GM21737 (cell line): ENCODE measurements around the gene ABCC3.

ENCODE experiments used
- ATAC-seq: cut with Tn5 transposase; IDR thresholded peaks from one replicate; pipeline ENCODE4 v1.9.1; 2021; ENCODE audit warnings: mild to moderate bottlenecking, moderate library complexity; ENCODE audit not compliant: unreplicated experiment

The ABCC3 gene

GRCh38 chr17:50603340-50603739, 31.3 kb upstream of the ABCC3 start:
- ATAC-seq = no peak

GRCh38 chr17:50604513-50604912, 30.2 kb upstream of the ABCC3 start:
- ATAC-seq = no peak

- ATAC-seq = no peak
Observed at GRCh38 chr17:50605429-50605828, 29.3 kb upstream of the ABCC3 start.

- no peak for ATAC-seq
Observed at GRCh38 chr17:50607522-50608175, 27.0 kb upstream of the ABCC3 start.

- ATAC-seq = no peak
Observed at GRCh38 chr17:50608700-50609379, 25.8 kb upstream of the ABCC3 start.

GRCh38 chr17:50609380-50610074, 25.2 kb upstream of the ABCC3 start:
- no peak for ATAC-seq

GRCh38 chr17:50611634-50612033, 23.0 kb upstream of the ABCC3 start:
- no peak for ATAC-seq

GRCh38 chr17:50612281-50612680, 22.4 kb upstream of the ABCC3 start:
- ATAC-seq = no peak

- no peak for ATAC-seq
Observed at GRCh38 chr17:50613007-50613992, 21.4 kb upstream of the ABCC3 start.

GRCh38 chr17:50614471-50615051, 20.1 kb upstream of the ABCC3 start:
- no peak for ATAC-seq

- ATAC-seq = no peak
Observed at GRCh38 chr17:50615828-50616227, 18.9 kb upstream of the ABCC3 start.

GRCh38 chr17:50618300-50618699, 16.4 kb upstream of the ABCC3 start:
- no peak for ATAC-seq

- ATAC-seq = no peak
Observed at GRCh38 chr17:50618941-50619340, 15.7 kb upstream of the ABCC3 start.

GRCh38 chr17:50619489-50619888, 15.2 kb upstream of the ABCC3 start:
- no peak for ATAC-seq

- ATAC-seq = no peak
Observed at GRCh38 chr17:50620237-50620636, 14.4 kb upstream of the ABCC3 start.

- no peak for ATAC-seq
Observed at GRCh38 chr17:50620858-50621257, 13.8 kb upstream of the ABCC3 start.

GRCh38 chr17:50621574-50622031, 13.1 kb upstream of the ABCC3 start:
- no peak for ATAC-seq

GRCh38 chr17:50624321-50624934, 10.3 kb upstream of the ABCC3 start:
- no peak for ATAC-seq

- no peak for ATAC-seq
Observed at GRCh38 chr17:50625032-50625871, 9.4 kb upstream of the ABCC3 start.
